Suppressor macrophage treated with lipopolysaccharide for 1 hour (primary cell): ENCODE measurements around the gene LPA.

Experiments
- DNase-seq, 3 donors: peaks; one replicate each; pipeline ENCODE4 v3.0.0-alpha.2; 2020 to 2022

The LPA gene

DNA sequence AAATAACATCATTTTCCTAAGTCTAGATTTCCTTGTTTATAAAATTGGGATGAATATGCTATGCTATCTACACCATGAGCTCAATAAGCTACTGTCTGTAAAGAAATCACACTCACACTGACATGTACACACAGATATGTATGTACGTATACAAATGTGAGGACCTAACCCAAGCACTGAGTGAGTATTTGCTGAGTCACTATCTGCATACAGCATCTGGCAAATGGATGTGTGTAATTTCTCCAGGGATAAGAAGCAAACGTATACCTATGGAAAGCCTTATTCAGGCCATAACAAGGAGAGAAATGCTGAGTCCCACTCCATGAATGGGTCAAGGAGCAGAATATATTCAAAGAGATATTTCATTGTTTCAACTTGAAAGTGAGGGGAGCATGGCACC is 153.9 kb downstream of the LPA start:
- DNase-seq = no peak

DNA sequence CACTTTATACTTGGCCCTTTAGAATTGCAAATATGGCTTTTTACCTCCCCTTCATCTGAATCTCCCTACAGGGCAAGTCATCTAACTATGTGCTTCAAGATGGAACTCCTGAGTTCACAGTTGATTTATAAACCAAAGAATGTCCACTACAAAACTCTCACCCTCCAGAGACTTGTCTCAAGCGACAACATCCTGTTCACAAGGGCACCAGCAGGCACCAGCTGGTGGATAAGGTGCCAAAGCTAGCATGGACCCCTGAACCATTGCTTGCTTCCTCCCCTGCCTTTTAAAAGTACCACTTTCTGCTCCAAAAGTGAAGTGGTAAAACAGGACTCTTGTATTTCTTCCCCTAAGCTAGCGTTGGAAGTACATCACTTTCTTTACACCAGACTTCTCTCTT is 154.5 kb downstream of the LPA start:
- DNase-seq = no peak

DNA sequence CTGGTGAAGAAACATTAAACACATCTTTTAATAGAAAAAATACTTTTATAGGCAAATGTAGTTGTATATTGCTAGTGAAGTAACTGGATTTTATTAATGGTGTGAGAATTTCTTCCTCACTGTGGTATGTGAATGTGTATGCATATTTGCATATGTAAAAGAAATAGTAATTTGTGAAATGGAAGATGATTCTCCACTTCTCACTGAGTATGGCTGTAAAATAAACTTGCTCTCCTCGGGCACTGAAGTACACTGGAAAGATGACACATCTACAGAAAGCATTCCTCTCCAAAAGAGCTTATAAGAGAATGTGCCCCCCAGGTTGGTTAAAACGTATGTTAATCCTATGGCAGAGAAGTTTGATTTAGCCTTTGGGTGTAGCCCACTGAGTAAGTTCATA is 155.5 kb downstream of the LPA start:
- no peak for DNase-seq

DNA sequence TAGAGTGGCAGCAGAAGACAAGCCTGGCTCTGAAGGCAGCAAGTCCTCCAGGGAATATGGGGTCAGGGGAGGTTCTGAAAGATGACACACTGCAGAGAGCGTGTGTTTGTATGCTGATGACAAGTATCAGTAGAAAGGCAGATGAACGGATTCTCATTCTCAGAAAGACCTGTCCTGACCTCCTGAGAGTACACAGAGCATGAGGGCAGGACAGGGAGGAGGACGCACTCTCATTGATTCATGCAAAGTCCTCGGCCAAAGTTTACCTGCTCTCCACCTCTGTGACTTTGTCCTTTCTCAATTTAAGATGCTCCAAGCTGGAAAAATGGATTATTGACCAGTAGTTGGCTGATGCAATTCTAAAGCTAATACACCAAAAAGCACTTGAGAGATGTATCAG is 156.7 kb downstream of the LPA start:
- DNase-seq = no peak

DNA sequence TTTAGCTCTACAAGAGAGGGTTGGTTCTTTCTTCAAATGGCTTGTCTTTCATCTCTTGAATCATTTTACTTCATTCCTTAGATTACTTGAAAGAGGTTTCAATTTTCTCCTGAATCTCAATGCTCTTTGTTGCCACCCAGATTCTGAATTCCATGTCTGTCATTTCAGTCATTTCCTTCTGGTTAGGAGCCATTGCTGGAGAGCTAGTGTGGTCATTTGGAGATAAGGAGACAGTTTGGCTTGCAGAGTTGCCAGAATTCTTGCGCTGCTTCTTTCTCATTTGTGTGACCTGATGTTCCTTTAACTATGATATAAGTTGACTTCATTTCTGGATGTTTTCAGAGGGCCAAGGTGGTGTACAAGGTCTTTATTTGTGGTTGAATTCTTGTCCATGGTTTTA is 158.1 kb downstream of the LPA start:
- DNase-seq = no peak

DNA sequence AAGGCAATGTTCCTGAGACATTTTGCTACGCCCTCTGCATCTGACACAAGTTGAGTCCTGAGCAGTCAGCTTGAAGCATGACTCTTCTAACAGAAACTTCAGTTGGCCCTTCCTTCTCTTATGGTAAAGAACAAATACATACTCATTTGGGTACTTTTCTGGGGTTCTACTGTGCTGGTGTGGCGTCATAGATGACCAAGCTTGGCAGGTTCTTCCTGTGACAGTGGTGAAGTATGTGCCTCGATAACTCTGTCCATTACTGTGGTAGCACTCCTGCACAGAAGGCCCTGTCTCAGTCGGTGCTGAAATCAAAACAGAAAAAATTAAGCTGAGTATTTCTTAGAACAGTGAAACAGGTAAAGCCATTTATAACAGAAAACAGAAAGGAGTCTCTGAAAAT is 163.4 kb downstream of the LPA start:
- no peak for DNase-seq

DNA sequence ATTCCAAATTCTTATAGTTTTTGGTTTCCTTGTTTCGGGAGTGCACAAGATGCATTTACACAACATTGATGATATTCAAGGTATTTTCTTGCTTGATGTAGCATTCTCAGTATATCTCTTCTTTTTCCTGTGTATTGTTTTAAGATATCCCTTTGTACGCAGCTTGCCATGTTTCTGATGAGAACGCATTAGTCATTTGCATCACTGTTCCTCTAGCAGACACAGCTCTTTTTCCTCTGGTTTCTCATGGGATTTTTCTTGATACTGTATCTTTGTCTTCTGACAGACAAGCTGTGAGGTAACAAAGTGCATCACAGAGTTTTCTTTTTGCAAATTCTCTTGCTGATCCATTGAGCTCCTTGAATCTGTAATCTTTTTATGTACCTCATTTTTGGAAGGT is 169.5 kb downstream of the LPA start:
- DNase-seq = no peak

DNA sequence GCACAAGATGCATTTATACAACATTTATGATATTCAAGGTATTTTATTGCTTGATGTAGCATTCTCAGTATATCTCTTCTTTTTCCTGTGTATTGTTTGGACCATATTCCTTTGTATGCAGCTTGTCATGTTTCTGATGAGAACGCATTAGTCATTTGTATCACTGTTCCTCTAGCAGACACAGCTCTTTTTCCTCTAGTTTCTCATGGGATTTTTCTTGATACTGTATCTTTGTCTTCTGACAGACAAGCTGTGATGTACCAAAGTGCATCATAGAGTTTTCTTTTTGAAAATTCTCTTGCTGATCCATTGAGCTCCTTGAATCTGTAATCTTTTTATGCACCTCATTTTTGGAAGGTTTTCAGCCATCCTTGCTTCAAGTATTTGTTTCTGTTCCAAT is 175.0 kb downstream of the LPA start:
- DNase-seq = no peak

DNA sequence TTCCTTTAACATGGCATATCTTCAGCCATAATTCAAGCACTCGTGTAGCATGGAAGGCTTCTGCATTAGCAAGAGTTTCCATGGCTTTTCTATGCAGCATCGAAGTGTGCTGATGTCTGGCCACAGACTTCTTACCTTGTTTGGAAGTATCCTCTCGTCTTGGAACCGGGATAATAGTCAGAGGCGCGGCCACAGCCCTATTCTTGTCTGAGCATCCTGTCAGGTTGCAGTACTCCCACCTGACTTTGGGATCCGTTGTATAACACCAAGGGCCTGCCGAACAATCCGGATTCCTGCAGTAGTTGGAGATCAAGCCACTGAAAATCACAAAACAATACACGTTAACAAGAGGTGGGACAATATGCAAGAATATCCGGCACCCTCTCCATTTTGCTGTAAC is 177.0 kb downstream of the LPA start:
- DNase-seq = no peak
